Measurements from ENCODE around the gene ADGRA3.

Gene ADGRA3

DNA sequence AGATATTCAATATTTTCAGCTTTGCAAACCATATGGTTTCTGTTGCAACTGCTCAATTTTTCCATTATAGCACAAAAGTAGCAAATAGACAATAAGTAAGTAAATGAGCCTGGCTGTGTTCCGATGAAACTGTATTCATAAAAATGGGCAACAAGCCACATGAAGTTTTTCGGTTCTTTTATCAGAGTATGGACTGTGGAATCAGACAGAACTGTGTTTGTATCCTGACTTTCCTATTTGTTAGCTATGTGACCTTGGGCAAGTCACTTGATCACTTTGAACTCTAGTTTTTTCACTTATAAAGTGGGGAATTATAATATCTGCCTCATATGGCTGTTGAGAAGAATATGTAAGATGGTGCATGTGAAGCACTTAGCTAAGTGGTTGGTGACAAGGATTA lies 23.4 kb upstream of the ADGRA3 start:
- no peak for TF ChIP-seq CTCF (IDR thresholded peaks at IDR 0.05; ENCODE audit: insufficient read depth, low read depth, low read length, missing control alignments)
- H3K4me3 ChIP-seq (ENCODE audit: low read length): no peak overlapping the region
- no peak for DNase-seq (ENCODE audit: low read depth)

DNA sequence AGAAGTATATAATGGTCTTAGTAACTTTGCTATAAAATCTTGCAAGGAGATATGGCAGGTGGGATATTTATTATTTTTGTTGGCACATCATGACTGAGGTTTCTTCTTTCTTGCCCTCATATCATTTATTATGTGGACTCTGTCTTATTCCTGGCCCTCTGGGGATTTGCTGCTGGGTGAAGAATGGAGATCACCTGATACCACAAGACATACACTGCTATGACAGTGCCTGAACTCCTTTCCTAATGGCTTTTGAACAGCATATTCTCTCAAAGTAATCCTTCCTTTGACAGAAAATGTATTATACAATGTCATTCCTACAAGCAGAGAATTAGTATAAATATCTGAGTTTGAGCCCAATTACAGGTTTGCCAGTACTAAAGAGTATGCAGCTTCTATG lies 22.0 kb upstream of the ADGRA3 start:
- TF ChIP-seq CTCF (IDR thresholded peaks at IDR 0.05; ENCODE audit: insufficient read depth, low read depth, low read length, missing control alignments): no peak
- no peak for DNase-seq (ENCODE audit: low read depth)
- H3K4me3 ChIP-seq (ENCODE audit: low read length): no peak overlapping the region

DNA sequence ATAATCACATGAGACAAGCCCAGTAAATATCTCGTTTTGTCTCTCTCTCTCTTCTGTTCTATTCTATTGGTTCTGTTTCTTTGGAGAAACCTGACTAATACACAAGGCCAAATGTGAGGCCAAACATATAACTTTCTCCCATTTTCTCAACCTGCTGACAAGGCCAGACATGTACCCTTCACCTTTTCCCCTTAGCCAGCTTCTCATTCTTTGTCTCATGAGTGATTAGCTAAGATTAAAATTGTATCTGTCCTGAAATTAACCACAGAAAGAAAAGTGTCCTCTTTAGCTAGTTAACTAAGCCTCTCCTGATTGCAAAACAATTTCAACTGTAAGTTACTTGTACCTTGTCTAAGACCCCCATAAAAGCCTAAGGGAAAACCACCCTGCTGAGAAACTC lies 18.5 kb upstream of the ADGRA3 start:
- TF ChIP-seq CTCF (IDR thresholded peaks at IDR 0.05; ENCODE audit: insufficient read depth, low read depth, low read length, missing control alignments): no peak
- no peak for DNase-seq (ENCODE audit: low read depth)
- H3K4me3 ChIP-seq (ENCODE audit: low read length): no peak overlapping the region

GRCh38 chr4:22532896-22533295 lies 17.0 kb upstream of the ADGRA3 start:
- no peak for TF ChIP-seq CTCF (IDR thresholded peaks at IDR 0.05; ENCODE audit: insufficient read depth, low read depth, low read length, missing control alignments)
- no peak overlapping the region for H3K4me3 ChIP-seq (ENCODE audit: low read length)
- peak; percentile 87 for DNase-seq (ENCODE audit: low read depth)

DNA sequence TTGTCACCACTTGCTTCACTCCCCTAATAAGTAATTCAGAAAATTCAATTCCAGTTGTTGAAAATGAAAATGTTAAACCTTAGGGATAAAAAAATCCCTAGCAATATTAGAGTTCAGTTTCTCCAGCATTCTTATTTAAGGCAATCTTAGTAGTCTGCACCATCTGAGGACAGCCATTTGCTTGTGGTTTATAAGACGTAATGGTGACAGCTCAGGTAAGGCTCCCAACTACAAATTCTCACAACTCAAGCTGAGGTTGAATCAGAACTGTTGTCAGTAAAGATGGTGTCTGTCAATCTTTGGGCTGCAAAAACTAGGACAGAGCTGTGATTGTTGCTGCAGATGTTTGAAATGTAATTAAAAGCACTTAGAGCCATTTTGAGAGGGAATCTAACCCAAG lies 16.3 kb upstream of the ADGRA3 start:
- DNase-seq (ENCODE audit: low read depth): no peak
- no peak for TF ChIP-seq CTCF (IDR thresholded peaks at IDR 0.05; ENCODE audit: insufficient read depth, low read depth, low read length, missing control alignments)
- no peak overlapping the region for H3K4me3 ChIP-seq (ENCODE audit: low read length)

GRCh38 chr4:22531311-22532019 lies 15.6 kb upstream of the ADGRA3 start:
- no peak for TF ChIP-seq CTCF (IDR thresholded peaks at IDR 0.05; ENCODE audit: insufficient read depth, low read depth, low read length, missing control alignments)
- H3K4me3 ChIP-seq (ENCODE audit: low read length): no peak overlapping the region
- no peak for DNase-seq (ENCODE audit: low read depth)

GRCh38 chr4:22524895-22525294 lies 9.0 kb upstream of the ADGRA3 start:
- DNase-seq (ENCODE audit: low read depth): no peak
- no peak for TF ChIP-seq CTCF (IDR thresholded peaks at IDR 0.05; ENCODE audit: insufficient read depth, low read depth, low read length, missing control alignments)
- H3K4me3 ChIP-seq (ENCODE audit: low read length): no peak overlapping the region
